ENCODE data around the gene FIBCD1. TPM values are rescaled to one million over a fixed set of nuclear protein-coding genes. Genes with fewer than 3 reads are reported as not detected.

The FIBCD1 gene
- not detected for total RNA-seq
- long read RNA-seq, partial matches to known transcripts: 0 of 2 reads
- long read RNA-seq, other reads (novel, unspliced or antisense): 2 of 2 reads

- no peak for DNase-seq (ENCODE audit: low spot score)
Observed at GRCh38 chr9:130938652-130939404, at the start of gene FIBCD1. Gene FIBCD1, minus strand, starts transcription at chr9:130939247. Its CDS starts 640 bp downstream, at chr9:130938607.

GRCh38 chr9:130988400-130988747 is 49.3 kb upstream of the FIBCD1 start:
- DNase-seq (ENCODE audit: low spot score): no peak

GRCh38 chr9:130987738-130988399 is 48.8 kb upstream of the FIBCD1 start:
- no peak for DNase-seq (ENCODE audit: low spot score)

GRCh38 chr9:130987054-130987453 is 48.0 kb upstream of the FIBCD1 start:
- DNase-seq (ENCODE audit: low spot score): no peak

GRCh38 chr9:130986356-130986965 is 47.4 kb upstream of the FIBCD1 start:
- no peak for DNase-seq (ENCODE audit: low spot score)

- no peak for DNase-seq (ENCODE audit: low spot score)
Observed at GRCh38 chr9:130985606-130986162, 46.6 kb upstream of the FIBCD1 start.

- no peak for DNase-seq (ENCODE audit: low spot score)
Observed at GRCh38 chr9:130985029-130985428, 46.0 kb upstream of the FIBCD1 start.

GRCh38 chr9:130984521-130984920 is 45.5 kb upstream of the FIBCD1 start:
- no peak for DNase-seq (ENCODE audit: low spot score)

- DNase-seq (ENCODE audit: low spot score): no peak
Observed at GRCh38 chr9:130983970-130984369, 44.9 kb upstream of the FIBCD1 start.

GRCh38 chr9:130983359-130983670 is 44.3 kb upstream of the FIBCD1 start:
- no peak for DNase-seq (ENCODE audit: low spot score)

GRCh38 chr9:130982636-130983358 is 43.8 kb upstream of the FIBCD1 start:
- no peak for DNase-seq (ENCODE audit: low spot score)

- no peak for DNase-seq (ENCODE audit: low spot score)
Observed at GRCh38 chr9:130981756-130982137, 42.7 kb upstream of the FIBCD1 start.

- DNase-seq (ENCODE audit: low spot score): no peak
Observed at GRCh38 chr9:130981002-130981755, 42.1 kb upstream of the FIBCD1 start.

GRCh38 chr9:130980526-130980925 is 41.5 kb upstream of the FIBCD1 start:
- DNase-seq (ENCODE audit: low spot score): no peak

- DNase-seq (ENCODE audit: low spot score): no peak
Observed at GRCh38 chr9:130979591-130980385, 40.7 kb upstream of the FIBCD1 start.

- DNase-seq (ENCODE audit: low spot score): no peak
Observed at GRCh38 chr9:130977811-130978221, 38.8 kb upstream of the FIBCD1 start.

GRCh38 chr9:130975932-130976841 is 37.1 kb upstream of the FIBCD1 start:
- DNase-seq (ENCODE audit: low spot score): no peak

GRCh38 chr9:130975156-130975555 is 36.1 kb upstream of the FIBCD1 start:
- no peak for DNase-seq (ENCODE audit: low spot score)

GRCh38 chr9:130974697-130975096 is 35.6 kb upstream of the FIBCD1 start:
- no peak for DNase-seq (ENCODE audit: low spot score)

Measured in mesenteric fat pad (tissue), 1 donor.